Activated B cell treated with CpG ODN at 0.5 μM for 24 hours (primary cell): Measurements from ENCODE around the gene STX16. TPM values are rescaled to one million over a fixed set of nuclear protein-coding genes. Genes with fewer than 3 reads are reported as not detected.

ENCODE experiments used
- ATAC-seq: fragments of 200-7000 bp; cut with Tn5 transposase; one replicate; pipeline ENCODE4 v1.10.0; 2021; ENCODE audit warnings: low read depth, mild to moderate bottlenecking, moderate library complexity
- CTCF ChIA-PET: fragments of 350-600 bp; sonication (Branson Sonifier 250); formaldehyde crosslinking; loops from one replicate; lab custom pipeline; 2021; ENCODE audit warnings: antibody characterized with exemption; lab: Charles Lee
- POLR2A ChIA-PET: fragments of 350-600 bp; sonication (Branson Sonifier 250); formaldehyde crosslinking; loops from one replicate; lab custom pipeline; 2021; ENCODE audit warnings: antibody characterized with exemption; lab: Charles Lee
- DNase-seq: peaks from one replicate; pipeline ENCODE4 v3.0.0; 2022
- H3K27ac Mint-ChIP-seq: one replicate; pipeline ENCODE4 v1.8.0; 2020; ENCODE audit warnings: mixed read lengths
- H3K27me3 Mint-ChIP-seq: one replicate; pipeline ENCODE4 v1.8.0; 2021; ENCODE audit warnings: mixed read lengths
- H3K36me3 Mint-ChIP-seq: one replicate; pipeline ENCODE4 v1.8.0; 2021; ENCODE audit warnings: low read depth, mixed read lengths
- H3K4me1 Mint-ChIP-seq: one replicate; pipeline ENCODE4 v1.8.0; 2021; ENCODE audit warnings: mixed read lengths
- H3K4me3 Mint-ChIP-seq: one replicate; pipeline ENCODE4 v1.8.0; 2020; ENCODE audit warnings: mild to moderate bottlenecking, mixed read lengths
- H3K9me3 Mint-ChIP-seq: one replicate; pipeline ENCODE4 v1.8.0; 2020; ENCODE audit warnings: mixed read lengths
- CTCF ChIP-seq: fragments of 200-600 bp; IDR thresholded peaks from one replicate; pipeline ENCODE4 v1.8.0; 2022; ENCODE audit warnings: antibody characterized with exemption, mild to moderate bottlenecking
- intact Hi-C: fragments of 100-400 bp; cut with micrococcal nuclease; formaldehyde crosslinking; loops from one replicate; pipeline ENCODE4 v1.15.1; 2024
- total RNA-seq: library from RNA; stranded (reverse); gene quantifications from 2 replicates; pipeline ENCODE4 v1.2.3, GENCODE V29; 2022

Gene STX16
- total RNA-seq, 1 donor from 2014 or later, result 77.4 TPM

GRCh38 chr20:58717278-58718091, 66.4 kb downstream of the STX16 start:
- ChIA-PET POLR2A (no interaction called here), CTCF (no interaction called here)
- Mint-ChIP-seq H3K4me3 (no peak overlapping the region), H3K27me3 (peaks cover 14% of the 10 kb centered on the region), H3K36me3 (no peaks in the 10 kb centered on the region), H3K27ac (no peak overlapping the region), H3K9me3 (no peaks in the 10 kb centered on the region), H3K4me1 (no peaks in the 10 kb centered on the region)
- intact Hi-C loops, result no loop called here
- DNase-seq (peak; percentile 13), ATAC-seq (no peak)
- no peak for TF ChIP-seq CTCF

GRCh38 chr20:58718121-58718563, 67.1 kb downstream of the STX16 start:
- no peaks in the 10 kb centered on the region for H3K9me3 Mint-ChIP-seq
- ChIA-PET POLR2A (no interaction called here), CTCF (no interaction called here)
- H3K27ac Mint-ChIP-seq, result no peak overlapping the region
- intact Hi-C loops, result no loop called here
- H3K36me3 Mint-ChIP-seq, result no peaks in the 10 kb centered on the region
- no peak overlapping the region for H3K4me3 Mint-ChIP-seq
- peaks cover 20% of the 10 kb centered on the region for H3K27me3 Mint-ChIP-seq
- TF ChIP-seq CTCF, result no peak
- DNase-seq (no peak), ATAC-seq (no peak)
- no peaks in the 10 kb centered on the region for H3K4me1 Mint-ChIP-seq

- DNase-seq, result peak; percentile 6
- intact Hi-C loops, result no loop called here
- H3K4me3 Mint-ChIP-seq, result no peak overlapping the region
- ChIA-PET CTCF (no interaction called here), POLR2A (no interaction called here)
- no peaks in the 10 kb centered on the region for H3K4me1 Mint-ChIP-seq
- peaks cover 24% of the 10 kb centered on the region for H3K27me3 Mint-ChIP-seq
- ATAC-seq, result no peak
- no peak overlapping the region for H3K27ac Mint-ChIP-seq
- no peaks in the 10 kb centered on the region for H3K36me3 Mint-ChIP-seq
- TF ChIP-seq CTCF, result no peak
- H3K9me3 Mint-ChIP-seq, result no peaks in the 10 kb centered on the region
Measured at GRCh38 chr20:58718729-58719128, 67.6 kb downstream of the STX16 start.

GRCh38 chr20:58719258-58719657, 68.2 kb downstream of the STX16 start:
- Mint-ChIP-seq H3K27ac (no peak overlapping the region), H3K9me3 (no peaks in the 10 kb centered on the region), H3K4me3 (no peak overlapping the region), H3K27me3 (peaks cover 27% of the 10 kb centered on the region), H3K36me3 (no peaks in the 10 kb centered on the region), H3K4me1 (no peaks in the 10 kb centered on the region)
- ChIA-PET POLR2A (no interaction called here), CTCF (no interaction called here)
- TF ChIP-seq CTCF, result no peak
- intact Hi-C loops, result no loop called here
- ATAC-seq, result no peak
- no peak for DNase-seq

- H3K4me1 Mint-ChIP-seq, result no peaks in the 10 kb centered on the region
- ChIA-PET CTCF (no interaction called here), POLR2A (no interaction called here)
- intact Hi-C loops, result no loop called here
- peaks cover 34% of the 10 kb centered on the region for H3K27me3 Mint-ChIP-seq
- DNase-seq (no peak), ATAC-seq (no peak)
- no peak overlapping the region for H3K4me3 Mint-ChIP-seq
- H3K9me3 Mint-ChIP-seq, result no peaks in the 10 kb centered on the region
- no peaks in the 10 kb centered on the region for H3K36me3 Mint-ChIP-seq
- no peak for TF ChIP-seq CTCF
- H3K27ac Mint-ChIP-seq, result no peak overlapping the region
Measured at GRCh38 chr20:58719971-58720371, 68.9 kb downstream of the STX16 start.
